ENCODE data around the gene CD47.

Gene CD47

DNA sequence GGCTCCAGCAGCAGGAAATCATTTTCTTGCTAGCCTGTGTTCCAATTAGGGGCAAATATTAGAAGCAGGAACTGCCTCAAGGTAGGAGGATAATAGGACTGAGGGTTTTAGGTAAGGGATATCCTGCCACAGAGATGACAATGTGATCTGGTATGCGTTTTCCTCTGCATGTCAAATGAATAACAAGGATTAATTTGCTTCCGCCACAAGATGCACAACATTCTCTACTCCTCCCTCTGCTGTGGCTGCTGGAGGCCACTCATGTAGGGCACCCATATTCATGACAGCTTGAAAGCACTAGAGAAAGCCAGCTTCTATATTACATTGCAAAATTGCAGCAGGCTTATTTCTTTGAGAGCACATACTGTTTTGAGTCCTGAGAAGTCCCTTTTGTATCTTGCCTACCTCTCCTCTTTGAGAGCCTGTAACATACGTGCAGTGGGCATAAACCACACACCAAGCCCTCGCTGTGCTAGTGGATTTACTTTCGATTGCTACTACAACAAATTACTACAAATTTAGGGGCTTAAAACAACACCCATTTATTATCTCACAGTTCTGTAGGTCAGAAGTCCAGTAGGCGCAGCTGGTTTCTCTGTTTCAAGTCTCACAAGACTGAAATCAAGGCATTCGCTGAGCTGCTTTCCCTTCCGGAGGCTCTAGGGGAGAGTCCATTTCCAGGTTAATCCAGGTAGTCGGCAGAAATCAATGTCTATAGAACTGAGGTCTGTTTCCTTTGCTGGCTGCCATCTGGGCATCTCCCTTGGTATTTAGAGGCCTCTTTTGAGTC, 5.9 kb upstream of the CD47 start:
- DNase-seq = no peak
- in situ Hi-C loops (cut with MboI; ENCODE audit: low pct_unique_long_range_greater_than_20kb, low sequenced_read_pairs) = no loop called here

DNA sequence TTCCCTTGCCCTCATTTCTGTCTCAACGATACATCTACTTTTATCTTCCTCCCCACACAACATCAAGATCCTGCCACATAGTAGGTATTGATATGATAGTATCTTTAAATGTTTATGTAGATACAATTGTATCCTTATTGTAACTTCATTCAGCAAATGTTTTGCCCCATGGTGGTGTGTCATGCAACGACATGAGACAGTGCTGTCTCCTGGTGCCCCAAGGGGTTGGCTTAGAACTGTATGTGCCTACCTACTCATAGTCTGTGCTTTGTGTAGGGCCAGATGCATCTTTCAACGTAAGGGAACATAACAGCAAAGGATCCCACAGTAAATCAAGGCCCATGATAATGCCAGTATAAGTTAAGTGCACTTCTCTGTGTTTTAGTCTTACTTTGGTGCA, 2.8 kb upstream of the CD47 start:
- in situ Hi-C loops (cut with MboI; ENCODE audit: low pct_unique_long_range_greater_than_20kb, low sequenced_read_pairs) = no loop called here
- no peak for DNase-seq

- in situ Hi-C loops (cut with MboI; ENCODE audit: low pct_unique_long_range_greater_than_20kb, low sequenced_read_pairs) = no loop called here
- no peak for DNase-seq
These were observed 2.2 kb upstream of the CD47 start for GRCh38 chr3:108093021-108093420.

DNA sequence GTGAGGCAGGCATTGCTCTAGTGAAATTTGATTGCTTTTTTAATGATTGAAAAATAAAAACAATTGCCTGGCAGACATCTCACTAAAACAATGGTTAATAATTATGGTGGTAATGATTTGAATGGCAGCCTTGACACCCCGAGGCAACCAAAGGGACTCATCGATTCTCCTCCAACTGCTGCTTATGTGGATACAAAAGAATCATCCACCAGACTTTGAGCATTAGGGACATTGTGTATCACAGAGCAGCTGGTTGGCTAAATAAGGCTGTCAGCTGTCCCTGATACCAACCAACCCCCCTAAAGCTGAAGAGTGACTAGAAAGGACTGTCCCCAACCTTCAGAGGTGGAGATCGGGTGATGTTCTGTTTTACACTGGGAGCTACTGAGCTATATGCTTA, 1.7 kb upstream of the CD47 start:
- no peak for DNase-seq
- in situ Hi-C loops (cut with MboI; ENCODE audit: low pct_unique_long_range_greater_than_20kb, low sequenced_read_pairs) = no loop called here

GRCh38 chr3:108091498-108092250, 843 bp upstream of the CD47 start:
- peak; percentile 76 for DNase-seq
- in situ Hi-C loops (cut with MboI; ENCODE audit: low pct_unique_long_range_greater_than_20kb, low sequenced_read_pairs) = no loop called here

DNA sequence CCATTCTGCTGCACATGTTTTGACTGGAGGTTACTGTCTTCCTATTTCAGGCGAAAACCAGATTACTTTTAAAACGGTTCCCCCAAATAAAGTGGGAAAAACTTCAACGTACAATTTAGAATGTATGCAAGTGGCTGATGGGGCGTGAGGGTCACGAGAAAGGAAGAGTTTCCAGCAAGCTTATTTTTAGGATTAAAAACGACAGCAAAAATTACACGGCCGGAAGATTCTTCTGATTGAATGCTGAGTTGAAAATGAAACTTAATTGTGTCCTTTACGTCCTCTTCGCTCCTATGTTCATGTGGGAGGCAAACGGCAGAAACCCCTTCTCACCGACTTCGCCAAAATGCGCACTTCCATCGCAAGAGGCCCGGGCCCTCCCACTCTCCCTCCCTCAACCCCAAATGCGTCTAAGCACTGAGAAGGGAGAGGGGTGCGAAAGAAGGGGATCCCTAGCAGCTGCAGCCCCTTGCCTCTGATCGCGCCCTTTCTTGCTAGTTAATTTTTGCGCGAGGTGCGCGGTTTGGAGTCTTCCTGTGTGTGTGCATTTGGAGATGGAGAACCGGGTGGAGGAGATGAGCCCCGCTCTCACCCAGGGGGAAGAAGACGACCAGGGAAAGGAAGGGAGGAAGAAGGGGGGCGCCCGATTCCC, 656 bp downstream of the CD47 start:
- in situ Hi-C loops (cut with MboI; ENCODE audit: low pct_unique_long_range_greater_than_20kb, low sequenced_read_pairs) = no loop called here
- no peak for DNase-seq

GRCh38 chr3:108089579-108089978, 1.3 kb downstream of the CD47 start:
- no peak for DNase-seq
- in situ Hi-C loops (cut with MboI; ENCODE audit: low pct_unique_long_range_greater_than_20kb, low sequenced_read_pairs) = no loop called here

DNA sequence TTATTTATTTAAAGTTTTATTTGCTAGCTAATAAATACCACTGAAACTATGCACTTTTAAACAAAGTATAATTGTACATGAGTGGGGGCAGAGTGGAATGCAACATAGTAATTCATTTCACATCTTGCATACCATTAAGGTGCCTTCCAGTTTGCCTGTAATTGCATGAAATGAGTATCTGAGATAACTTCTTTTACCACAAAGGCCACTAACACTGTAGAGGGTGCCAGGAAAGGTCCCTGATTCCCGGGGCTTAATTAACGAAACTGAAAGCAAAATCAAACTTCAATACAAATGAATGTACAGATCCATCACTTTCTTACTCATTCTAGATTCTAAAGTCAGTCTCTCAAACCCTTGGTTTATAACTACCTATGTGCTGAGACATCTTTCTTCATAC, 2.1 kb downstream of the CD47 start:
- in situ Hi-C loops (cut with MboI; ENCODE audit: low pct_unique_long_range_greater_than_20kb, low sequenced_read_pairs) = no loop called here
- peak; percentile 51 for DNase-seq

DNA sequence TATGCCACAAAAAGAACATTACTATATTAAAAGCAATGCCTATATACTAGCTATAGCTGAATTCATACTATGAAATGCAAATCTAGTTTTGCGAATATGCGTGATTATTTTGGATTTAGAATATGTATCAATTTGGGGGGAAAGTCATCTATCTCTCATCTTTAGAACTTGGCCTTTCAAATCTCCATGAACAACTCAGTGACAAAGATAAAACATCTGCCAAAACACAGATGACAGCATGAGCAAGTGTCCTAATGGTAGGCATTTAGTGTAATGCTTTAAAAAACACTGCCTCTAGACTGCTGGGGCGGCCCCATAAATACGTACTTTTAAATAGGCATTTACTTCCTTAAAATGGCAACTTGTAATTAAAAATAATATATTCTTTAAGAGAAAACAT, 2.7 kb downstream of the CD47 start:
- no peak for DNase-seq
- in situ Hi-C loops (cut with MboI; ENCODE audit: low pct_unique_long_range_greater_than_20kb, low sequenced_read_pairs) = no loop called here

- in situ Hi-C loops (cut with MboI; ENCODE audit: low pct_unique_long_range_greater_than_20kb, low sequenced_read_pairs) = no loop called here
These were observed 4.2 kb downstream of the CD47 start for GRCh38 chr3:108086653-108087052.

GRCh38 chr3:108085810-108086350, 5.0 kb downstream of the CD47 start:
- in situ Hi-C loops (cut with MboI; ENCODE audit: low pct_unique_long_range_greater_than_20kb, low sequenced_read_pairs) = no loop called here
- no peak for DNase-seq

More at GRCh38 chr3:108086653-108087052, 4.2 kb downstream of the CD47 start:
- DNase-seq = no peak

DNA sequence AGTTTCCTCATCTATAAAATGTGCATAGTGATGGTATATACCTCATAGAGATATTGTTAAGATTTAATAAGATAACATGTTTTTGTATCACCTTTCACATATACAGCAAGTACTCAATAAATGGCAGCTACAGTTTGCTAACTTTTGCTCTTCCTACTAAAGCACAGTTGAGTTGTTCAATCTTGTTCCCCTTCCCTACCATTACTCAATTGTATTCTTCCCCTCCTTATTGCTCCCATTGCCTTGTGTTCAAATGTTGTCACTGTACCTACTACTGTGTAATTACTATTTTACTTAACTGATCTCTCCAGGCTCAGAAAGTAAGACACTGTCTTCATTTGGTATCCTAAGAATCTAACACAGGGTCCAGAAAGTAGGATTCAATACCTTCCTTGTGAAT, 5.5 kb downstream of the CD47 start:
- in situ Hi-C loops (cut with MboI; ENCODE audit: low pct_unique_long_range_greater_than_20kb, low sequenced_read_pairs) = no loop called here
- DNase-seq = no peak

- in situ Hi-C loops (cut with MboI; ENCODE audit: low pct_unique_long_range_greater_than_20kb, low sequenced_read_pairs) = no loop called here
- DNase-seq = no peak
These were observed 11.0 kb downstream of the CD47 start for GRCh38 chr3:108079877-108080276.

GRCh38 chr3:108079043-108079442, 11.8 kb downstream of the CD47 start:
- in situ Hi-C loops (cut with MboI; ENCODE audit: low pct_unique_long_range_greater_than_20kb, low sequenced_read_pairs) = no loop called here
- no peak for DNase-seq

DNA sequence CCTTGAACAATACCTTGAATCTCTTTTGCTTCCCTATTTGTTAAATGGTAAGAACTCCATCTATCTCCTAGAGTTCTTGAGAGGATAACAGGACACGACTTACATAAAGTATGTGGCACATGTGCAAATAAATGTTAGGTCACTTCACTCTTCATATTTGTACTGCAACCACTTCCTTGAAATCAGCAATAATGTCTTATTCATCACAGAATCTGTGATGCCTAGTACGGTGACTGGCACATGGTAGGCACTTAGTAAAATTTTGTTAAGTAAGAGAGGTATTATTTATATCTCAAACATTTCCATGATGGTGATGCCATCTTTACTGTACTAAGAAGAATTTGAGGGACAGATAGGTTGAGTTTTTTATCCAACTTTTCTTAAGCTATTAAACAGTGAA, 14.3 kb downstream of the CD47 start:
- DNase-seq = no peak

GRCh38 chr3:108073764-108074431, 16.9 kb downstream of the CD47 start:
- in situ Hi-C loops (cut with MboI; ENCODE audit: low pct_unique_long_range_greater_than_20kb, low sequenced_read_pairs) = no loop called here
- DNase-seq = no peak

More for the DNA sequence above, 14.3 kb downstream of the CD47 start:
- in situ Hi-C loops (cut with MboI; ENCODE audit: low pct_unique_long_range_greater_than_20kb, low sequenced_read_pairs) = no loop called here

DNA sequence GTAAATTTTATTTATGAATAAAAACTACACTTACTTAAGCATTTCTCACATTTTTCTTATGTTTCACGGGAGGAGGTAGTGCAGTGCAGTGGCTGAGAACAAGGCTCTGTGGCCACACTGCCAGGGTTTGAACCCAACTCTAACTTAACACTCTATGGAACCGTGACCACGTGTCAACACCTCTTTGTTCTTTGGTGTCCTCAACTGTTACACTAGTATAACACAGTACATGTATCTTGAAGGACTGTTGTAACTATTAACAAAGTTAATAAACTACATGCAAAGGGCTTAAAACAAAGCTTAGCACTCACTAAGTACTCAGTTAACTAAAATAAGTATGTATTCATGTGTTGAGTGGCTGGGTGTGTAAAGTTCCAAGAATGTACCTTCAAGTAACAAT, 19.5 kb downstream of the CD47 start:
- no peak for DNase-seq
- in situ Hi-C loops (cut with MboI; ENCODE audit: low pct_unique_long_range_greater_than_20kb, low sequenced_read_pairs) = no loop called here

DNA sequence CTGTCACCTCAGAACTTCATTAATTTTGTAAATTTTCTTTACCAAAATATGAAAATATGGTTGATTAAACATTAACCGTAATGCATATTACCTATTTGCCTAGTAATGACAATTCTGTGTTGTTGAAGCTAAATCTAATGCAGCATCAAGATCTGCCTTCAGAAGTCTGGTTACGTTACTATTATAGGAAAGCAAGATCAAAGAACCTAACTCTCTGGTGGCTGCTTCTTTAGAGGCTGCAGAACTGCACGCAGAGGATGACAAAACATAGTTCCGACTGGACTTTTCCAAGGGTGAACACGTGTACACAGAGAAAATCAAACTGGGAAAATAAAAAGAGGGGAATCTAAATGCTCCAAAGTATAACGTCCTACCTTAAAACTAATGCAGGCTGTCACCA, 20.5 kb downstream of the CD47 start:
- DNase-seq = no peak
- in situ Hi-C loops (cut with MboI; ENCODE audit: low pct_unique_long_range_greater_than_20kb, low sequenced_read_pairs) = no loop called here

GRCh38 chr3:108067768-108068167, 23.1 kb downstream of the CD47 start:
- in situ Hi-C loops (cut with MboI; ENCODE audit: low pct_unique_long_range_greater_than_20kb, low sequenced_read_pairs) = no loop called here
- no peak for DNase-seq
